Measurements from ENCODE around the gene HHIPL1.

Gene HHIPL1

DNA sequence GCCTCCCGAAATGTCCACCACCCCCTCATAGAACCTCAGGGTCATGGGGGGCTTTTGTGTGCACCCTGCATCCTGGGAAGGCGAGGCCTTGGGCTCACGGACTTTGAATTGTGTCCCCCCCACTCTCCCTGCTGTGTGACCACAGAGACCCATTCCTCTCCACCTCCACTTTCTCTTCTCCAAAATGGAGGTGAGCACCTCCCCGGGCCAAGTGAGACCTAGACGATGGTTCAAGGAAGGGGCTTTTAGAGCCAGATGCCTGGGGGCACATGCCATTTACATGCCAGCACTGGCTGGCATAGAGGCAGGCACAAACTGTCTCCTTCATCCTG lies 72.7 kb downstream of the HHIPL1 start:
- no peak for DNase-seq (ENCODE audit: low read depth)
- no peak overlapping the region for H3K4me3 ChIP-seq (ENCODE audit: control insufficient read depth, low read depth, low read length)
- no peak for TF ChIP-seq CTCF (IDR thresholded peaks at IDR 0.05; ENCODE audit: control insufficient read depth, insufficient read depth, low read depth, low read length, missing control alignments)

- no peak for DNase-seq (ENCODE audit: low read depth)
- TF ChIP-seq CTCF (IDR thresholded peaks at IDR 0.05; ENCODE audit: control insufficient read depth, insufficient read depth, low read depth, low read length, missing control alignments) = no peak
Measured at GRCh38 chr14:99718031-99718810, 73.3 kb downstream of the HHIPL1 start.

GRCh38 chr14:99718811-99719192 lies 73.9 kb downstream of the HHIPL1 start:
- no peak overlapping the region for H3K4me3 ChIP-seq (ENCODE audit: control insufficient read depth, low read depth, low read length)
- no peak for DNase-seq (ENCODE audit: low read depth)
- no peak for TF ChIP-seq CTCF (IDR thresholded peaks at IDR 0.05; ENCODE audit: control insufficient read depth, insufficient read depth, low read depth, low read length, missing control alignments)

More at GRCh38 chr14:99718031-99718810, 73.3 kb downstream of the HHIPL1 start:
- no peak overlapping the region for H3K4me3 ChIP-seq (ENCODE audit: control insufficient read depth, low read depth, low read length)

DNA sequence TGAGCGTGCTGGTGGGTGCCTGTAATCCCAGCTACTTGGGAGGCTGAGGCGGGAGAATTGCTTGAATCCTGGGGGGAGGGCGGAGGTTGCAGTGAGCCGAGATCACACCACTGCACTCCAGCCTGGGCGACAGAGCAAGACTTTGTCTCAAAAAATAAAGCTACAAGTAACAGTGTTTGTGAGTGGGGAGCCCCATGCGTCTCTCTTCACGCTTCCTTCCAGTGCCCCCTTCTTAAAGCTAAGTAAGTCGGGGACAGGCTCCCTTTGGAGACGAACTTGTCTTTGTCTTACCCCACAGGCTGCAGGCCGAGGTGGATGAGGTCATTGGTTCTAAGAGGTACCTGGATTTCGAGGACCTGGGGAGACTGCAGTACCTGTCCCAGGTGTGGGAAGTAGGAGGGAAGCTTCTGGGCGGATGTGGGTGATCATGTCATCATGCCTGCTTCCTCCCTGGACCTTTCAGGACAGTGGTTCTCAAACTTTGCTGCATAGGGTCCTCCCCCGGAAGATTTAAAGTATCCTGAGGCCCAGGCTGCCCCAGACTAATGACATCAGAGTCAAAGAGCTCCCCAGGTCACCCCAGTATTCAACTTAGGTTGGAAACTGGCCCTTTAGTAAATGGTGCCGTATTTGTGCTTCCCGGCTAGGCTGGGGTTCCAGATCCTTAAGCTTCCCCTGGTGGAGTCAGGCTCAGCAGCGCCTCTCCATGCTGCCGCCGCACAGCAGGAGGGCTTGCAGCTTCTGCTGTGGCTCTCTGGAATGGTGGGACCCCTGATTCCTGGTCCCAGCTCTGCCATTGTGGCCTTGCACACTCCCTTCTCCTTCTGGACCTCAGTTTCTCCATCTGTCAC lies 76.2 kb downstream of the HHIPL1 start:
- no peak for DNase-seq (ENCODE audit: low read depth)
- H3K4me3 ChIP-seq (ENCODE audit: control insufficient read depth, low read depth, low read length) = no peak overlapping the region
- no peak for TF ChIP-seq CTCF (IDR thresholded peaks at IDR 0.05; ENCODE audit: control insufficient read depth, insufficient read depth, low read depth, low read length, missing control alignments)

DNA sequence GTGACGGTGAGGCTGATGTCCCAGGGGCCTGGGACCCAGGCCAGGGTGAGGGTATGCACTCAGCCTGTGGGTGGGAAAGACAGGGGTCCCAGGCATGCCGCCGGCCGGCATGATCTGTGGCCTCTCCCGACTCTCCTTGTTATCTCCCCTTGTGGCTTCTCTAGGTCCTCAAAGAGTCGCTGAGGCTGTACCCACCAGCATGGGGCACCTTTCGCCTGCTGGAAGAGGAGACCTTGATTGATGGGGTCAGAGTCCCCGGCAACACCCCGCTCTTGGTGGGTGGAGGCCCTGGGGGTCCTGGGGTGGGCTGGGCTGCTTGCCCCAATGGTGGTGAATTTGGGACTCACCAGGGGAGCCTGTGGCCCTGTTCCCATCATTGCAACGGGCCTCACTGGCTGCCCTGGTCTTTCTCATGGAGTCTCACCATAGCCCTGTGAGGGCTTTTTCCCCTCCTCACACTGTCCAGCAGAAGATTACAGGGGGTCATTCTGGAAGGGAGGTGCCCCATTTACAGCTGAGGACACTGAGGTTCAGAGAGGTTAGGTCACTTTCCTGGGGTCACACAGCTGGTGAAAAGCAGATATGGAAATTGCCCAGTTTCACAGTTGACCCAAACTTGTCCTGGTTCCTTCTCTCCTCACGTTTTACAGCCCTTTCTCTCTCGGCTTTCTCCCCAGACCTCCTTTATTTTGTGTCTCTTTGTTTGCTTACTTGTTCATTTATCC lies 77.0 kb downstream of the HHIPL1 start:
- no peak for DNase-seq (ENCODE audit: low read depth)
- no peak overlapping the region for H3K4me3 ChIP-seq (ENCODE audit: control insufficient read depth, low read depth, low read length)
- TF ChIP-seq CTCF (IDR thresholded peaks at IDR 0.05; ENCODE audit: control insufficient read depth, insufficient read depth, low read depth, low read length, missing control alignments) = no peak

- no peak for TF ChIP-seq CTCF (IDR thresholded peaks at IDR 0.05; ENCODE audit: control insufficient read depth, insufficient read depth, low read depth, low read length, missing control alignments)
- H3K4me3 ChIP-seq (ENCODE audit: control insufficient read depth, low read depth, low read length) = no peak overlapping the region
- DNase-seq (ENCODE audit: low read depth) = no peak
Measured at GRCh38 chr14:99722741-99723140, 77.8 kb downstream of the HHIPL1 start.

Measured in AG09309 (cell line).